HFF-Myc (cell line): ENCODE results near the gene MRAS.
"Not testable (repeated sequence)": the region's sequence is repeated elsewhere in the genome, so short reads cannot be mapped to it uniquely, and the experiment has no call there.

Source experiments
- DNase-seq: peaks from one replicate; pipeline ENCODE4 v3.0.0-alpha.2; 2011; ENCODE audit warnings: low read depth; ENCODE audit errors: extremely low read depth
- H3K4me3 ChIP-seq: replicated peaks from 2 replicates; pipeline ENCODE4 v1.5.1; 2011; ENCODE audit warnings: low read depth, mild to moderate bottlenecking, control low read depth, low read length
- CTCF ChIP-seq: IDR thresholded peaks from 2 replicates; pipeline ENCODE4 v1.5.1; 2012; ENCODE audit warnings: mild to moderate bottlenecking, low read depth, low read length, control low read depth; ENCODE audit errors: missing control alignments

The MRAS gene

DNA sequence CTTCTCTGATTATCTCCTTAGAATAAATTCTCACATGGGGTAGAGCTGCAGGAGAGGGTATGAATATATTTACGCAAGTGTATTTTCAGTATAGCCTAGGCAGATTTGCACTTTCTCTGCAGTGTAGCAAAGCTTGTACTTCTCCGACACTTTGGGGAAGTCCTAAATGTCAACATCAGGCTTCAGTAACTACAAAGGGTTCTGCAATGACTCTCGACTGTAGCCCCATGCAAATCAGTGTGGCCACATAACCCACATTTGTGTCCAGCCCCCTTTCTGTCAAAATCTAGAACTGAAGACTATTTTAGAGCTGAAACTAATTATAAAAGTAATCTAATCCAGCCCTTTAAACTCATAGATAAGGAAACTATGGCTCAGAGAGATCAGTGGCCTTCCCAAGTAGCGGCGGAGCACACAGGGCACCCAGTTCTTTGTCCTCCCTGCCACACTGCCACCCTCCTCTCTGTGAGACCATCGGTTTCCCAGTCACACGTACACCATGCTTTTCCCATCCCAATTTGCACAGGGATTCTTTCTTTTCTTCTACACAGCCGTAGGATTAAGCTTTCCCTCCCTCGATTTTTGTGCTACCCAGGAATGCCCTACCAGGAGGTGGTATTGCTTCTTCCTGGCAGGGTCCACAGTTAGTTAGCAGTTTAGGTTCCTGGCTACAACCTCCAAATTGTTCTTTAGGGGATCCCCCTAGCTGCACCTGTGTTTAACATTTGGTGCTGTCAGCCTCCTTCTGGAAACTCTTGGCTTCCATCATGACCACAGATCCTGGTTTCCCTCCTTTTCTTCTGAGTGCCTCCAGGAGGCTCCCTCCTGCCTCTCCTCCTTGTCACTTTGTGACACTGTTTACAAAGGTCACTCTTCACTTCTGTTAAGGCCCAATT lies 22.9 kb downstream of the MRAS start:
- no peak overlapping the region for H3K4me3 ChIP-seq
- no peak for TF ChIP-seq CTCF
- no peak for DNase-seq

DNA sequence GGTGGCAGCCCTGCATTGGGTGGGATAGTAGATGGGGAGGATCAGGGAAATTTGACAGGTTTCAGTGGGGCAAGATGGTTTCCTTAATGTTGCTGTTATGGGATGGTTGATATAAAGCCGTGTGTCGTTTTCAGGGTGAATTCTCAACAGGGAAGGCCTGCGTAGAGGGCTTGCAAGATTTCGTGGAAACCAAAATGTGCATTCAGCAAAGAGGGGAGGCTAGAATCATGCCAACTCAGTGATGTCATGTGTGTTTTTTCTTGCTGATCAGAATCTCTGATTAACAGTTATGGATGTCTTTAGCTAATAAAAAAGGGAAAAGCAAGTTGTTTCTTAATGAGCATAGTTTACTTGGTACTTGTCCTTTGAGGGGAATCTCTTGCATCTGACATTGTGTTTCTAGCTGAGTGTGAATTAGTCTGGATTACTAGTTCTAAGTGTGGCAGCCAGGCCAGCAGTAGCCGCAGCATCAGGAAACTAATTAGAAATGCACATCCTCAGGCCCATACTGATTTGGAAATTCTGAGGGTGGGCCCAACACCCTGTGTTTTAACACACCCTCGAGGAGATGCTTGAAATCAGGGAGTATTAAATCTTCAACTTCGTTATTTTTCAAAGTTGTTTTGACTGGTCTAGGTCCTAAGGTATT lies 24.8 kb downstream of the MRAS start:
- no peak for DNase-seq
- H3K4me3 ChIP-seq, result no peak overlapping the region
- no peak for TF ChIP-seq CTCF

- no peak for DNase-seq
- no peak overlapping the region for H3K4me3 ChIP-seq
- no peak for TF ChIP-seq CTCF
Observed at GRCh38 chr3:138373736-138374094, 25.3 kb downstream of the MRAS start.

GRCh38 chr3:138374573-138375134 lies 26.3 kb downstream of the MRAS start:
- no peak for TF ChIP-seq CTCF
- no peak overlapping the region for H3K4me3 ChIP-seq
- no peak for DNase-seq

DNA sequence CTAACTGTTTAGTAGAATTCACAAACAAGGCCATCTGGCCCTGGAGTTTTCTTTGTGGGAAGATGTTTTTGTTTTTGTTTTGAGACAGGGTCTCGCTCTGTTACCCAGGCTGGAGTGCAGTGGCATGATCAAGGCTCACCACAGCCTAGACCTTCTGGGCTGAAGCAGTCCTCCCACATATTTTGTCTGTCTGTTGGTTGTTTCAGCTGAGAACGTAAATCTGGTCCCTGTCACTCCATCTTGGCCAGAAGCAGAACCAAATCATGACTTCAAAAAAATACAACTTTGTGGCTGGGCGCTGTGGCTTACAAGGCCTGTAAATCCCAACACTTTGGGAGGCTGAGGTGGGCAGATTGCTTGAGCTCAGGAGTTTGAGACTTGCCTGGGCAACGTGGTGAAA lies 27.1 kb downstream of the MRAS start:
- DNase-seq, result no peak
- no peak overlapping the region for H3K4me3 ChIP-seq
- no peak for TF ChIP-seq CTCF

- TF ChIP-seq CTCF, result no peak
Observed at GRCh38 chr3:138376663-138377062, 28.3 kb downstream of the MRAS start.

GRCh38 chr3:138377212-138377611 lies 28.8 kb downstream of the MRAS start:
- not testable (repeated sequence) for DNase-seq

More at GRCh38 chr3:138376663-138377062, 28.3 kb downstream of the MRAS start:
- no peak overlapping the region for H3K4me3 ChIP-seq
- no peak for DNase-seq

More at GRCh38 chr3:138377212-138377611, 28.8 kb downstream of the MRAS start:
- not testable (repeated sequence) for H3K4me3 ChIP-seq
